GM18867 (cell line): ENCODE data around the gene NBPF12.
"Not testable (repeated sequence)": the region's sequence is repeated elsewhere in the genome, so short reads cannot be mapped to it uniquely, and the experiment has no call there.

Experiments used
- ATAC-seq: cut with Tn5 transposase; IDR thresholded peaks from one replicate; pipeline ENCODE4 v1.9.1; 2021; ENCODE audit warnings: mild to moderate bottlenecking, moderate library complexity; ENCODE audit not compliant: unreplicated experiment

The NBPF12 gene

GRCh38 chr1:146985855-146986254, 47.7 kb downstream of the NBPF12 start:
- ATAC-seq: not testable (repeated sequence)

- not testable (repeated sequence) for ATAC-seq
Measured at GRCh38 chr1:146986450-146986849, 48.3 kb downstream of the NBPF12 start.

- not testable (repeated sequence) for ATAC-seq
Measured at GRCh38 chr1:146987502-146987901, 49.4 kb downstream of the NBPF12 start.

- not testable (repeated sequence) for ATAC-seq
Measured at GRCh38 chr1:146989455-146989854, 51.3 kb downstream of the NBPF12 start.

GRCh38 chr1:147008495-147008894, 70.4 kb downstream of the NBPF12 start:
- not testable (repeated sequence) for ATAC-seq

- ATAC-seq: not testable (repeated sequence)
Measured at GRCh38 chr1:147026975-147027374, 88.9 kb downstream of the NBPF12 start.

GRCh38 chr1:147030066-147030653, 92.0 kb downstream of the NBPF12 start:
- not testable (repeated sequence) for ATAC-seq

- ATAC-seq: no peak
Measured at GRCh38 chr1:147039916-147040315, 101.8 kb downstream of the NBPF12 start.

- not testable (repeated sequence) for ATAC-seq
Measured at GRCh38 chr1:147042891-147043290, 104.8 kb downstream of the NBPF12 start.

GRCh38 chr1:147044511-147044910, 106.4 kb downstream of the NBPF12 start:
- not testable (repeated sequence) for ATAC-seq
